ENCODE measurements around the gene ABHD18.

- TF ChIP-seq, protein P1, sequence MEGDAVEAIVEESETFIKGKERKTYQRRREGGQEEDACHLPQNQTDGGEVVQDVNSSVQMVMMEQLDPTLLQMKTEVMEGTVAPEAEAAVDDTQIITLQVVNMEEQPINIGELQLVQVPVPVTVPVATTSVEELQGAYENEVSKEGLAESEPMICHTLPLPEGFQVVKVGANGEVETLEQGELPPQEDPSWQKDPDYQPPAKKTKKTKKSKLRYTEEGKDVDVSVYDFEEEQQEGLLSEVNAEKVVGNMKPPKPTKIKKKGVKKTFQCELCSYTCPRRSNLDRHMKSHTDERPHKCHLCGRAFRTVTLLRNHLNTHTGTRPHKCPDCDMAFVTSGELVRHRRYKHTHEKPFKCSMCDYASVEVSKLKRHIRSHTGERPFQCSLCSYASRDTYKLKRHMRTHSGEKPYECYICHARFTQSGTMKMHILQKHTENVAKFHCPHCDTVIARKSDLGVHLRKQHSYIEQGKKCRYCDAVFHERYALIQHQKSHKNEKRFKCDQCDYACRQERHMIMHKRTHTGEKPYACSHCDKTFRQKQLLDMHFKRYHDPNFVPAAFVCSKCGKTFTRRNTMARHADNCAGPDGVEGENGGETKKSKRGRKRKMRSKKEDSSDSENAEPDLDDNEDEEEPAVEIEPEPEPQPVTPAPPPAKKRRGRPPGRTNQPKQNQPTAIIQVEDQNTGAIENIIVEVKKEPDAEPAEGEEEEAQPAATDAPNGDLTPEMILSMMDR (IDR thresholded peaks at IDR 0.05): no peak
- TF ChIP-seq POLR2A (IDR thresholded peaks at IDR 0.05): no peak
Measured at GRCh38 chr4:127968586-127968985, 3.4 kb downstream of the ABHD18 start.

Measured in sigmoid colon (tissue), 3 donors.